Measurements from ENCODE around the gene LEFTY2.

The LEFTY2 gene

GRCh38 chr1:225908013-225908640 lies 32.9 kb downstream of the LEFTY2 start:
- Histone ChIP-seq H3K27ac (ENCODE audit: low read length) (no peak overlapping the region), H4K20me1 (ENCODE audit: insufficient read depth, low read length) (no peaks in the 10 kb centered on the region), H3K36me3 (replicated peaks; ENCODE audit: insufficient read depth, low read length) (no peaks in the 10 kb centered on the region), H3K9me2 (replicated peaks; ENCODE audit: insufficient read depth, low read length) (no peaks in the 10 kb centered on the region), H3K4me3 (ENCODE audit: low read length) (no peak overlapping the region), H3K9me3 (replicated peaks; ENCODE audit: insufficient read depth, low read length) (no peaks in the 10 kb centered on the region), H3K4me1 (ENCODE audit: low read length) (peaks cover 5% of the 10 kb centered on the region; the same call in 1 of the 2 replicates), H3K27me3 (replicated peaks; ENCODE audit: insufficient read depth, low read length) (no peaks in the 10 kb centered on the region), H3K79me2 (ENCODE audit: low read length) (no peaks in the 10 kb centered on the region), H3K9ac (ENCODE audit: low read length) (no peak overlapping the region), H2AFZ (ENCODE audit: low read length) (no peak overlapping the region), H3F3A (ENCODE audit: insufficient read depth, low read length) (no peaks in the 10 kb centered on the region), H3K4me2 (ENCODE audit: low read depth, low read length) (no peak overlapping the region)
- DNase-seq, result no peak
- no peak for TF ChIP-seq EZH2 (optimal IDR thresholded peaks at IDR 0.05; ENCODE audit: low read depth, low read length)
- TF ChIP-seq EZH2phosphoT487 (IDR thresholded peaks at IDR 0.05; ENCODE audit: low read length), result no peak
- no peak for TF ChIP-seq CTCF (IDR thresholded peaks at IDR 0.05; ENCODE audit: low read length)

GRCh38 chr1:225907341-225907740 lies 33.7 kb downstream of the LEFTY2 start:
- H3K9me2 ChIP-seq (replicated peaks; ENCODE audit: insufficient read depth, low read length), result no peaks in the 10 kb centered on the region
- H3K9me3 ChIP-seq (replicated peaks; ENCODE audit: insufficient read depth, low read length), result no peaks in the 10 kb centered on the region
- H3K27me3 ChIP-seq (replicated peaks; ENCODE audit: insufficient read depth, low read length), result no peaks in the 10 kb centered on the region
- DNase-seq, result no peak
- H4K20me1 ChIP-seq (ENCODE audit: insufficient read depth, low read length), result no peaks in the 10 kb centered on the region
- H2AFZ ChIP-seq (ENCODE audit: low read length), result no peak overlapping the region
- TF ChIP-seq EZH2phosphoT487 (IDR thresholded peaks at IDR 0.05; ENCODE audit: low read length), result no peak
- H3K4me2 ChIP-seq (ENCODE audit: low read depth, low read length), result no peak overlapping the region
- H3K79me2 ChIP-seq (ENCODE audit: low read length), result no peaks in the 10 kb centered on the region
- no peaks in the 10 kb centered on the region for H3F3A ChIP-seq (ENCODE audit: insufficient read depth, low read length)
- H3K9ac ChIP-seq (ENCODE audit: low read length), result no peak overlapping the region
- H3K36me3 ChIP-seq (replicated peaks; ENCODE audit: insufficient read depth, low read length), result no peaks in the 10 kb centered on the region
- no peak overlapping the region for H3K27ac ChIP-seq (ENCODE audit: low read length)
- H3K4me1 ChIP-seq (ENCODE audit: low read length), result peaks cover 5% of the 10 kb centered on the region; the same call in 1 of the 2 replicates
- H3K4me3 ChIP-seq (ENCODE audit: low read length), result no peak overlapping the region

- no peak overlapping the region for H3K4me2 ChIP-seq (ENCODE audit: low read depth, low read length)
- no peak overlapping the region for H3K9ac ChIP-seq (ENCODE audit: low read length)
- TF ChIP-seq EZH2 (optimal IDR thresholded peaks at IDR 0.05; ENCODE audit: low read depth, low read length) (no peak), CTCF (IDR thresholded peaks at IDR 0.05; ENCODE audit: low read length) (no peak), EZH2phosphoT487 (IDR thresholded peaks at IDR 0.05; ENCODE audit: low read length) (no peak)
- no peaks in the 10 kb centered on the region for H3K9me3 ChIP-seq (replicated peaks; ENCODE audit: insufficient read depth, low read length)
- H3K9me2 ChIP-seq (replicated peaks; ENCODE audit: insufficient read depth, low read length), result no peaks in the 10 kb centered on the region
- no peaks in the 10 kb centered on the region for H4K20me1 ChIP-seq (ENCODE audit: insufficient read depth, low read length)
- H3K4me1 ChIP-seq (ENCODE audit: low read length), result peaks cover 5% of the 10 kb centered on the region; the same call in 1 of the 2 replicates
- H3K27ac ChIP-seq (ENCODE audit: low read length), result no peak overlapping the region
- no peaks in the 10 kb centered on the region for H3K79me2 ChIP-seq (ENCODE audit: low read length)
- no peaks in the 10 kb centered on the region for H3F3A ChIP-seq (ENCODE audit: insufficient read depth, low read length)
- no peak overlapping the region for H2AFZ ChIP-seq (ENCODE audit: low read length)
- no peak overlapping the region for H3K4me3 ChIP-seq (ENCODE audit: low read length)
- no peaks in the 10 kb centered on the region for H3K36me3 ChIP-seq (replicated peaks; ENCODE audit: insufficient read depth, low read length)
- no peaks in the 10 kb centered on the region for H3K27me3 ChIP-seq (replicated peaks; ENCODE audit: insufficient read depth, low read length)
- DNase-seq, result no peak
Measured at GRCh38 chr1:225906467-225906866, 34.6 kb downstream of the LEFTY2 start.

GRCh38 chr1:225903623-225904022 lies 37.4 kb downstream of the LEFTY2 start:
- no peak for DNase-seq
- Histone ChIP-seq H3K36me3 (replicated peaks; ENCODE audit: insufficient read depth, low read length) (no peaks in the 10 kb centered on the region), H3K27me3 (replicated peaks; ENCODE audit: insufficient read depth, low read length) (no peaks in the 10 kb centered on the region), H3K4me3 (ENCODE audit: low read length) (no peak overlapping the region), H3F3A (ENCODE audit: insufficient read depth, low read length) (no peaks in the 10 kb centered on the region), H3K4me1 (ENCODE audit: low read length) (peaks cover 5% of the 10 kb centered on the region), H2AFZ (ENCODE audit: low read length) (no peak overlapping the region), H3K79me2 (ENCODE audit: low read length) (no peaks in the 10 kb centered on the region), H3K9ac (ENCODE audit: low read length) (no peak overlapping the region), H3K27ac (ENCODE audit: low read length) (no peak overlapping the region), H3K9me3 (replicated peaks; ENCODE audit: insufficient read depth, low read length) (no peaks in the 10 kb centered on the region), H3K4me2 (ENCODE audit: low read depth, low read length) (no peak overlapping the region), H3K9me2 (replicated peaks; ENCODE audit: insufficient read depth, low read length) (no peaks in the 10 kb centered on the region), H4K20me1 (ENCODE audit: insufficient read depth, low read length) (no peaks in the 10 kb centered on the region)
- TF ChIP-seq EZH2 (optimal IDR thresholded peaks at IDR 0.05; ENCODE audit: low read depth, low read length) (no peak), CTCF (IDR thresholded peaks at IDR 0.05; ENCODE audit: low read length) (no peak), EZH2phosphoT487 (IDR thresholded peaks at IDR 0.05; ENCODE audit: low read length) (no peak)

Data from MM.1S (cell line).